A549 (cell line): ENCODE measurements around the gene SLX9. TPM values are rescaled to one million over a fixed set of nuclear protein-coding genes. Genes with fewer than 3 reads are reported as not detected.

Experiments
- ATAC-seq, 2 experiments: fragments of 200-7000 bp in 1 of 2; fragments of >200 bp in 1 of 2; cut with Nextera tagmentation in 1 of 2; cut with Tn5 transposase in 1 of 2; 3 replicates each; pipeline versions ENCODE4 v1.8.0 to v1.9.1; 2018 to 2020; ENCODE audit warnings: mild to moderate bottlenecking in 1 of 2, moderate library complexity in 1 of 2
- CTCF ChIA-PET: fragments of 300-600 bp; sonication (Branson Sonifier 250); formaldehyde crosslinking; extraction: SDS; loops from one replicate; lab custom pipeline; 2021; ENCODE audit warnings: antibody characterized with exemption, inconsistent platforms; lab: Yijun Ruan, JAX
- POLR2A ChIA-PET: fragments of 350-600 bp; formaldehyde crosslinking; extraction: SDS; loops from one replicate; lab custom pipeline; 2021; ENCODE audit warnings: antibody characterized with exemption, inconsistent platforms; lab: Yijun Ruan, JAX
- DNase-seq, 2 experiments: peaks; one replicate each; pipeline versions ENCODE4 v3.0.0 to v3.0.0-alpha.2; 2011 to 2016; ENCODE audit warnings: low read depth in 1 of 2, low spot score in 1 of 2
- FAIRE-seq: peaks from 2 replicates; lab custom pipeline; 2011; peaks lifted over from hg19 to GRCh38; lab: Jason Lieb, UNC
- H3K27ac ChIP-seq, 2 experiments: fragments of >200 bp; sonication (Bioruptor Twin); formaldehyde crosslinking; 3 replicates each; pipeline ENCODE4 v1.5.1; 2016 to 2017
- H3K4me1 ChIP-seq: fragments of >200 bp; sonication (Bioruptor Twin); formaldehyde crosslinking; 3 replicates; pipeline ENCODE4 v1.6.1; 2016
- H3K4me2 ChIP-seq: fragments of >200 bp; sonication (Bioruptor Twin); formaldehyde crosslinking; 3 replicates; pipeline ENCODE4 v1.6.1; 2016
- H3K4me3 ChIP-seq: fragments of >200 bp; sonication (Bioruptor Twin); formaldehyde crosslinking; 3 replicates; pipeline ENCODE4 v1.5.1; 2016
- H3K9me3 ChIP-seq: fragments of >200 bp; sonication (Bioruptor Twin); formaldehyde crosslinking; 3 replicates; pipeline ENCODE4 v1.6.1; 2016
- CBX2 ChIP-seq: fragments of 200-600 bp; sonication (generic); IDR thresholded peaks from 2 replicates; pipeline ENCODE4 v1.6.1; 2016; ENCODE audit warnings: low read depth, mild to moderate bottlenecking, borderline replicate concordance
- CHD2 ChIP-seq: fragments of 150-350 bp; IDR thresholded peaks from 2 replicates; pipeline ENCODE4 v1.6.1; 2014; ENCODE audit warnings: low read length; ENCODE audit not compliant: partially characterized antibody
- CTCF ChIP-seq: fragments of >200 bp; sonication (Bioruptor Twin); formaldehyde crosslinking; IDR thresholded peaks from 3 replicates; pipeline ENCODE4 v1.5.1; 2016
- EHMT2 ChIP-seq: fragments of 200-600 bp; sonication (generic); IDR thresholded peaks from 2 replicates; pipeline ENCODE4 v1.6.1; 2016; ENCODE audit warnings: antibody characterized with exemption, low read depth, mild to moderate bottlenecking, moderate library complexity
- ELK1 ChIP-seq: fragments of 150-350 bp; IDR thresholded peaks from 2 replicates; pipeline ENCODE4 v1.6.1; 2014; ENCODE audit warnings: low read depth, mild to moderate bottlenecking, low read length
- ESRRA ChIP-seq: fragments of 150-350 bp; IDR thresholded peaks from 2 replicates; pipeline ENCODE4 v1.6.1; 2014; ENCODE audit warnings: mild to moderate bottlenecking, low read length, borderline replicate concordance
- FOSL2 ChIP-seq, 2 experiments: fragments of 450-650 bp in 1 of 2; fragments of >200 bp in 1 of 2; sonication (Bioruptor Twin) in 1 of 2; formaldehyde crosslinking; IDR thresholded peaks; 2 replicates each; pipeline versions ENCODE4 v1.5.0 to v1.6.1; 2016 to 2020; ENCODE audit warnings: mild to moderate bottlenecking in 1 of 2, moderate library complexity in 1 of 2
- FOXS1 ChIP-seq: fragments of 250-450 bp; sonication (Bioruptor Pico); IDR thresholded peaks from 2 replicates; pipeline ENCODE4 v1.5.0; 2020; ENCODE audit warnings: mild to moderate bottlenecking, moderate library complexity
- GATA3 ChIP-seq: IDR thresholded peaks from 2 replicates; pipeline ENCODE4 v1.6.1; 2012; ENCODE audit warnings: borderline replicate concordance
- HEYL ChIP-seq: fragments of 250-450 bp; sonication (Bioruptor Pico); IDR thresholded peaks from 2 replicates; pipeline ENCODE4 v1.8.0; 2021; ENCODE audit warnings: mild to moderate bottlenecking, moderate library complexity
- HMGXB4 ChIP-seq: fragments of 250-450 bp; sonication (Bioruptor Pico); IDR thresholded peaks from 2 replicates; pipeline ENCODE4 v1.5.0; 2021; ENCODE audit warnings: mild to moderate bottlenecking, moderate library complexity, borderline replicate concordance
- JUN ChIP-seq, 2 experiments: fragments of >200 bp; sonication (Bioruptor Twin); formaldehyde crosslinking; IDR thresholded peaks; 2 replicates in 1 of 2; 3 replicates in 1 of 2; pipeline ENCODE4 v1.6.1; 2016 to 2017
- MAFK ChIP-seq: fragments of 450-650 bp; IDR thresholded peaks from 2 replicates; pipeline ENCODE4 v1.6.1; 2014; ENCODE audit not compliant: partially characterized antibody
- MAX ChIP-seq: IDR thresholded peaks from 2 replicates; pipeline ENCODE4 v1.6.1; 2012
- MAZ ChIP-seq: fragments of 150-350 bp; IDR thresholded peaks from 2 replicates; pipeline ENCODE4 v1.6.1; 2014; ENCODE audit warnings: antibody characterized with exemption, low read depth, low read length, borderline replicate concordance
- NR3C1 ChIP-seq: fragments of >200 bp; sonication (Bioruptor Twin); formaldehyde crosslinking; IDR thresholded peaks from 3 replicates; pipeline ENCODE4 v1.6.1; 2017
- PBX3 ChIP-seq: IDR thresholded peaks from 2 replicates; pipeline ENCODE4 v1.6.1; 2012
- POLR2AphosphoS2 ChIP-seq: conservative IDR thresholded peaks from 2 replicates; pipeline ENCODE4 v1.6.1; 2012; ENCODE audit warnings: low read length, improper control_type of control experiment, inconsistent platforms
- RAD21 ChIP-seq, 2 experiments: fragments of >200 bp in 1 of 2; sonication (Bioruptor Twin) in 1 of 2; formaldehyde crosslinking in 1 of 2; IDR thresholded peaks in 1 of 2; conservative IDR thresholded peaks in 1 of 2; 2 replicates in 1 of 2; 3 replicates in 1 of 2; pipeline ENCODE4 v1.6.1; 2012 to 2018; ENCODE audit warnings: inconsistent platforms in 1 of 2
- RARB ChIP-seq: fragments of 250-450 bp; sonication (Bioruptor Pico); IDR thresholded peaks from 2 replicates; pipeline ENCODE4 v1.8.0; 2021; ENCODE audit warnings: mild to moderate bottlenecking, moderate library complexity
- RFX5 ChIP-seq: fragments of 450-650 bp; IDR thresholded peaks from 2 replicates; pipeline ENCODE4 v1.7.1; 2014; ENCODE audit warnings: antibody characterized with exemption, mild to moderate bottlenecking, moderate library complexity
- RNF2 ChIP-seq: fragments of 200-600 bp; sonication (generic); IDR thresholded peaks from 2 replicates; pipeline ENCODE4 v1.6.1; 2016; ENCODE audit warnings: low read depth, mild to moderate bottlenecking, antibody characterized with exemption, moderate library complexity, borderline replicate concordance
- SMC3 ChIP-seq: fragments of >200 bp; sonication (Bioruptor Twin); formaldehyde crosslinking; IDR thresholded peaks from 3 replicates; pipeline ENCODE4 v1.6.1; 2018; ENCODE audit warnings: inconsistent platforms
- SREBF2 ChIP-seq: fragments of 450-650 bp; IDR thresholded peaks from 2 replicates; pipeline ENCODE4 v1.6.1; 2014; ENCODE audit warnings: mild to moderate bottlenecking, moderate library complexity
- TP53 ChIP-seq: fragments of 250-450 bp; sonication (Bioruptor Pico); IDR thresholded peaks from 2 replicates; pipeline ENCODE4 v1.5.0; 2021; ENCODE audit warnings: mild to moderate bottlenecking, moderate library complexity
- WGBS: methylation state at CpG from one replicate; pipeline ENCODE4 v1.1.6; 2017; ENCODE audit errors: missing lambda C conversion rate; 5-methylcytosine and 5-hydroxymethylcytosine counted together
- polyA plus RNA-seq, 4 experiments: library from polyadenylated mRNA; depleted of rRNA in 3 of 4; stranded (reverse); fragments of >200 nt; fragmentation: RNase III in 1 of 4; extraction: RNeasy Plus Mini Kit Qiagen cat#74134 plus additional on column Dnase treatment in 1 of 4; gene quantifications; 2 replicates in 3 of 4; 3 replicates in 1 of 4; pipeline ENCODE4 v1.2.3, GENCODE V29; 2011 to 2017

The SLX9 gene
- polyA plus RNA-seq, 2 of the 4 experiments (the other 2 are of a cell fraction): 26.9 to 40.6 TPM

GRCh38 chr21:44911068-44911383 lies 28.8 kb upstream of the SLX9 start:
- H3K27ac ChIP-seq: peak overlapping the region; percentile 73 to 87
- H3K9me3 ChIP-seq: no peaks in the 10 kb centered on the region
- peaks cover 35% of the 10 kb centered on the region for H3K4me1 ChIP-seq
- DNase-seq (no peak), FAIRE-seq (no peak), ATAC-seq (no peak; a peak in 2 of 6 replicates)
- WGBS: 69% methylated on average over 10 of the region's 10 CpGs
- no peak overlapping the region for H3K4me3 ChIP-seq
- no peak for TF ChIP-seq SREBF2
- TF ChIP-seq HMGXB4 (CRISPR knock-in tag): no peak
- no peak for TF ChIP-seq POLR2AphosphoS2
- TF ChIP-seq TP53 (CRISPR knock-in tag): no peak
- no peak for TF ChIP-seq FOXS1
- TF ChIP-seq HEYL (CRISPR knock-in tag): no peak
- no peak for TF ChIP-seq CBX2
- no peak for TF ChIP-seq RNF2
- TF ChIP-seq MAFK: no peak
- no peak for TF ChIP-seq CHD2
- no peak for TF ChIP-seq EHMT2
- ChIA-PET CTCF (interaction anchor here (0.9 to 3.4 kb wide), 7 partner anchors 12 to 152 kb away, joined by 3 to 14 read pairs (median 4); no protein-coding TSS in a partner anchor), POLR2A (interaction anchor here (0.9 to 1.0 kb wide), 2 partner anchors 16 to 37 kb away, joined by 4 to 9 read pairs; partner anchors contain the start of gene PTTG1IP)
- H3K4me2 ChIP-seq: peak overlapping the region; percentile 55

- DNase-seq (peak in 1 of 2 experiments; percentile 56), FAIRE-seq (no peak), ATAC-seq (peak; percentile 71 to 91)
- Histone ChIP-seq H3K9me3 (no peaks in the 10 kb centered on the region), H3K4me2 (peak overlapping the region; percentile 55), H3K27ac (peak overlapping the region; percentile 73 to 87), H3K4me1 (peaks cover 39% of the 10 kb centered on the region), H3K4me3 (no peak overlapping the region)
- TF ChIP-seq RARB (CRISPR knock-in tag): no peak
- no peak for TF ChIP-seq ESRRA
- TF ChIP-seq CHD2: no peak
- TF ChIP-seq MAZ: no peak
- no peak for TF ChIP-seq PBX3
- TF ChIP-seq FOXS1: no peak
- no peak for TF ChIP-seq TP53 (CRISPR knock-in tag)
- TF ChIP-seq CTCF: peak; percentile 41
- TF ChIP-seq ELK1: no peak
- TF ChIP-seq GATA3: no peak
- no peak for TF ChIP-seq HEYL (CRISPR knock-in tag)
- no peak for TF ChIP-seq FOSL2 (IDR thresholded peaks at IDR 0.05)
- no peak for TF ChIP-seq FOSL2 (CRISPR knock-in tag; IDR thresholded peaks at IDR 0.05)
- TF ChIP-seq MAX: no peak
- 0 out of 3 replicates have a peak, but pooled peaks have one; percentile 18 for TF ChIP-seq SMC3
- no peak for TF ChIP-seq JUN (IDR thresholded peaks at IDR 0.05)
- TF ChIP-seq RFX5: no peak
- TF ChIP-seq RAD21 (conservative IDR thresholded peaks at IDR 0.05 in 1 of 2, IDR thresholded peaks at IDR 0.05 in 1 of 2): peak; percentile 35 to 47; a peak in 4 of 5 replicates
- TF ChIP-seq NR3C1: no peak
- CTCF ChIA-PET: interaction anchor here (0.8 to 3.4 kb wide), 9 partner anchors 13 to 153 kb away, joined by 3 to 14 read pairs (median 3); no protein-coding TSS in a partner anchor
- 46% methylated on average over 7 of the region's 19 CpGs for WGBS
- POLR2A ChIA-PET: interaction anchor here (0.9 to 1.0 kb wide), 2 partner anchors 16 to 38 kb away, joined by 4 to 9 read pairs; partner anchors contain the start of gene PTTG1IP
Measured at GRCh38 chr21:44911384-44912157, 28.3 kb upstream of the SLX9 start.
